Lower leg skin (tissue), 3 donors: ENCODE measurements around the gene XYLT1.

ENCODE experiments used
- POLR2A ChIP-seq, 2 donors: fragments of 450-650 bp; IDR thresholded peaks; one replicate each; pipeline ENCODE4 v1.6.1; 2016 to 2017; ENCODE audit warnings: antibody characterized with exemption in 2 of 2, mild to moderate bottlenecking in 1 of 2, moderate library complexity in 1 of 2
- TF ChIP-seq, protein P1 (sequence below), 3 donors: fragments of 450-650 bp; IDR thresholded peaks; one replicate each; pipeline ENCODE4 v1.5.1; 2016; ENCODE audit warnings: antibody characterized with exemption in 3 of 3, mild to moderate bottlenecking in 3 of 3, moderate library complexity in 2 of 3

DNA sequence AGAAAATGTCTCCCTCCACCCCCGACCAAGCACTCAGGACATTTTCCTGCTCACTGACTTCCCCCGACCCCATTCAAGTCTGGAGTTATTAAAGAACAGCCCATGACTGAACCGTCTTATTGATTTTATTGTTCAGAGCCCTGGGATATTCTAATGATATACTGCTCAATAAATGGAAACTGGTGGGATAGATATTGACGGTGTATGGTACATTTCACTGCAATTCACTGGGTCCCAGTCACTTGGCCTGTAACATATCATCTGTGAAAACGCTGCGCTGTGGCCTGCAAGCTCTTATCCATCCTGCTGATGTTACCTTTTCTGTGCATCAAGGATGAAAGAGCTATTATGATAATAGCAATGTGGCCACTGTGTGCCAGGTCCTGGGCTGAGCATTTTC, 258.2 kb downstream of the XYLT1 start:
- TF ChIP-seq, protein P1, sequence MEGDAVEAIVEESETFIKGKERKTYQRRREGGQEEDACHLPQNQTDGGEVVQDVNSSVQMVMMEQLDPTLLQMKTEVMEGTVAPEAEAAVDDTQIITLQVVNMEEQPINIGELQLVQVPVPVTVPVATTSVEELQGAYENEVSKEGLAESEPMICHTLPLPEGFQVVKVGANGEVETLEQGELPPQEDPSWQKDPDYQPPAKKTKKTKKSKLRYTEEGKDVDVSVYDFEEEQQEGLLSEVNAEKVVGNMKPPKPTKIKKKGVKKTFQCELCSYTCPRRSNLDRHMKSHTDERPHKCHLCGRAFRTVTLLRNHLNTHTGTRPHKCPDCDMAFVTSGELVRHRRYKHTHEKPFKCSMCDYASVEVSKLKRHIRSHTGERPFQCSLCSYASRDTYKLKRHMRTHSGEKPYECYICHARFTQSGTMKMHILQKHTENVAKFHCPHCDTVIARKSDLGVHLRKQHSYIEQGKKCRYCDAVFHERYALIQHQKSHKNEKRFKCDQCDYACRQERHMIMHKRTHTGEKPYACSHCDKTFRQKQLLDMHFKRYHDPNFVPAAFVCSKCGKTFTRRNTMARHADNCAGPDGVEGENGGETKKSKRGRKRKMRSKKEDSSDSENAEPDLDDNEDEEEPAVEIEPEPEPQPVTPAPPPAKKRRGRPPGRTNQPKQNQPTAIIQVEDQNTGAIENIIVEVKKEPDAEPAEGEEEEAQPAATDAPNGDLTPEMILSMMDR (IDR thresholded peaks at IDR 0.05): no peak
- TF ChIP-seq POLR2A (IDR thresholded peaks at IDR 0.05): no peak
